NCI-H2196 (cell line): Measurements from ENCODE around the gene ANTXR2.

Experiments used
- DNase-seq: peaks from one replicate; lab custom pipeline; 2025; ENCODE audit not compliant: unreplicated experiment; lab: John Stamatoyannopoulos, UW

ANTXR2 gene

GRCh38 chr4:79872738-79873137 is 200.3 kb downstream of the ANTXR2 start:
- no peak for DNase-seq

GRCh38 chr4:79871961-79872360 is 201.1 kb downstream of the ANTXR2 start:
- DNase-seq, result no peak

- DNase-seq, result no peak
These were observed 203.3 kb downstream of the ANTXR2 start for GRCh38 chr4:79869597-79870237.

DNA sequence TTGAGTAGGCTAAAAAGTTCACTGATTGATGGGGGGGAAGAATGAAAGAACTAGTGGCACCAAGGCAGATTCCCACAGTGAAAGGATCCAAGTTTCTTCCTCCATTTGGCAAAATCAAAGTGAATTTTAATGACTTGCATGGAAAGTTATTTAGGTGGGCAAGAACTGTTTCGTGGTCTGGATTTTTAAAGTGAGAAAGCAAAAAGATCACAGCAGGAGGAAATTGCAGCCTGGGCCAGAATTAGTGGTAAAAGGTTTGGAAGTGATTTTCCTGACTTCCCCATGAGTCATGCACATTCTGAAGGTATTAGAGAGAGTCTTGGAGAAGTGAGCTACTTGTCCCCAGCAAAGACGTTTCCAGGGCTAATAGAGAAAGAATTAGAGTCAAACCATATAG is 207.8 kb downstream of the ANTXR2 start:
- no peak for DNase-seq

- DNase-seq, result no peak
These were observed 208.4 kb downstream of the ANTXR2 start for GRCh38 chr4:79864500-79865200.

DNA sequence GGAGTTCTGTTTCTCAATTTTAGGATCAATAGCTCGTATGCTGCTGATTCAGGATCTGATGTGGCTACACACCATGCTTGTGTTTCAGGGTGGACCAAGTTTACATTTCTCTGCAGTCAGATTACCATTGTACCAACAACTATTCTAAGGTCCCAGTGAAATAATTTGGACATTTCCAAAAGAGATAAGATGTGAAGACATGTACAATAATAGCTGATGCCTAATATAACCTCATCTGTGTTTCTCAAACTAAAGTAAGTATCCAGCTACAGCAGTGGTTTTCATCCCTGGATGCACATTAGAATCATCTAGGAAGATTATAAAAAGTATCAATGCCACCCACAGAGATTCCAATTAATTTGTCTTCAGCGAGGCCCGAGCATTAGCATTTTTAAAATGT is 209.7 kb downstream of the ANTXR2 start:
- DNase-seq, result no peak

DNA sequence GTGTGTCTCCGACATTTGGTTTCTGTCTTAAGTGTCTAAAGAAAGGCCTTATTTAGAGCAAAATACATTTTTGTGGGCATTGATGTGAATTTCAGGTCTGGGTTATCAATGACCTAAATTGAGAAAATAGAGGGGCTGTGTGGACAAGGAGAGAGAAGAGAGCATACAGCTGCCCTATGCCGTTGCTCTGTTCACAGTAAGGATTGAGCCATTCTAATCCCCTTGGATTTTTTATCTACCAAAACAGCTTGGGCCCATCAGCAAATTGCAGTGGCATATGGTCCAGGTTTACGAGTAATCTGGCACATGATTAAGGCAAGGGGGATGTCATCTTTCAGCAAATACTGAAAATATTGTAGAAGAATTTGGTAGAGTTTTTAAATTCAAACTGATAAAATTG is 210.2 kb downstream of the ANTXR2 start:
- no peak for DNase-seq

- no peak for DNase-seq
These were observed 215.2 kb downstream of the ANTXR2 start for GRCh38 chr4:79857811-79858210.

DNA sequence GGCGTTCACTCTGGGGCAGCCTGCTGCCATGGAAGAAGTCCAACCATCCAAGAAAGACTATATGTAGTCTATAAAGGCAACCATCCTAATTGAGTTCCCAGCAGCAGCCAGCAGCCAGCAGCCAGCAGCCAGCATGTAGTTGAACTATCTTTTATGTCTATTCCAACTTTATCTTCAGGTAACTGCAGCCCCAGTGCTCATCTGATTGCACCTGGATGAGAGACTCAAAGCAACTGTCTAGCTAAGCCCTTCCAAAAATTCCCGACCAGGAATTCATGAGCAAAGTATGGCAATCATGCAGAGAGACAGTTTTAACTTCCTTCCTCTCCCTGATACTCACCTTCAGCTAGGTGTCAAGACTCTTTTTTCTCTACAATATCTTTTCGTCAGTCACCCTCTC is 216.8 kb downstream of the ANTXR2 start:
- DNase-seq, result no peak

- no peak for DNase-seq
These were observed 218.1 kb downstream of the ANTXR2 start for GRCh38 chr4:79854856-79855502.

DNA sequence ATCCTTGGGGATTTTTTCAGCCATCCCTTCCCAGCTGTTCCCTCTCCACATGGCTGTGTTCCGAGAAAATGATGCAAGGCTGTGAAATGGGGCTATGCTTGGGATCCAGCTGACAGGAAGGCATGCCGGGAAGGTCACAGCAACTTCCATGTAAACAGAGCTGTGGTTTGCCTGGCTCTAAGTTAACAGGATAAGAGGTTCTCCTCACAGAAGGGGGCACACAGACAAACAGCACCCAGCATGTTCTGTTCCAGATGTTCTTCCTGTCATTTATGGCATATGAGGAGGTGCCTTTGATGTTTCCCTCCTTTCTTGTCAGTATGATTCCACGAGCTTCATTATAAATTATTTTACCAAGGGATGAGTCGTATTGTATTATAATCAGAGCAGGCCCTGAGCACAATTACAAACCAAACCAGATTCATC is 220.7 kb downstream of the ANTXR2 start:
- no peak for DNase-seq

DNA sequence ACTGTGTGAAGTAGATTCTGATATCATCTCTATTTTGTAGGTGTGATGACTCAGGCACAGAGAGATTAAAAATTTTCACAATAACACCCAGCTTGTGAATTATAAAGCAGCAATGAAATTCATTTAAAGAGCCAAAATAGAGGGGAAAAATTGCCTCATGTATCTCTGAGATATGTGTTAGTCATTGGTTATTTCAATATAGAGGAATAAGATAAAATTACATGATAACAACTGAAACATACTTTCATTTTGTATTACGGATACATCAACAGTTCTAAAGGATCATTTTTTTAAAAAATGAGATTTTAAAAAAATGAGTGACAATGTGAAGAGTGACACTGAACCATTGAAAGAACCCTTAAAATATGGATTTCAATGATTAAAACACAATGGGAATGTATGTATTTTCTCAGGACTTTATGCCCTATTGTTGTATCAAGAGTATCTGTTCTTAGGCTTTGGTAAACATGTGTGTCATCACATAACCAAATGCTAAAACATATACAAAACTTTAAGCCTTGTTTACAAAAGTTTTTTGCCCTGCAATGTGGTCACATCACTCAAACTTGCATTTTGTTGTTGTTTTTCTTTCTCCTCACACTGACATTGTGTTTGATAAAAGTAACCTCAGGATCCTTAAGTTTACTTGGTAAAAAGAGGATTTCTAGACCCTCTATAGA is 221.3 kb downstream of the ANTXR2 start:
- no peak for DNase-seq
